ENCODE data around the gene PAK6.
A peak's percentile ranks its signal among the peaks of the same experiment; 100 is the strongest.

PAK6 gene

DNA sequence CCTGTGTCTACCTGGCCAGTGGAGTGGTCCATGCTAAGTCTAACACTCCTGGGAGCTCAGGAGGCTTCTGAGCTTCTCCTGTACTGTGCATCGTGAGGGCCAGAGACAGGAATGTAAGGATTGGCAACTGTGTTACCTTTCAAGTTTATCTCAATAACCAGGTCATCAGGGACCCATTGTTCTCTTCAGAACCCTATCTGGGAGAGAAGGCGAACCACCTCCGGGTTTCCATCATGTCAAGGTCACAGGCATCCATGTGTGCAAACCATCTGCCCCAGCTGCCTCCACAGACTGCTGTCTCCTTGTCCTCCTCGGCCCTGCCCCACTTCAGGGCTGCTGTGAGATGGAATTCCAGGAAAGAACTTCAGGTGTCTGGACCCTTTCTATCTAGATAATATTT, 38.1 kb downstream of the PAK6 start:
- Histone ChIP-seq H3K9me3 (ENCODE audit: control extremely low read depth in 1 of 5, control insufficient read depth in 4 of 5, insufficient read depth in 2 of 5, low read depth in 1 of 5, low read length in 4 of 5) (no peaks in the 10 kb centered on the region), H3K4me3 (ENCODE audit: control insufficient read depth in 1 of 7, extremely low read depth in 1 of 7, insufficient read depth in 4 of 7, low read depth in 2 of 7, low read length in 6 of 7) (no peak overlapping the region), H3K4me1 (ENCODE audit: control extremely low read depth in 1 of 4, control insufficient read depth in 4 of 4, insufficient read depth in 4 of 4, low read length in 3 of 4) (peaks cover 0 to 47% (median 30%) of the 10 kb centered on the region in 4 experiments), H3K27ac (ENCODE audit: insufficient read depth in 1 of 2, low read depth in 1 of 2, low read length in 2 of 2, poor library complexity in 1 of 2, severe bottlenecking in 2 of 2) (no peak overlapping the region), H3K27me3 (replicated peaks in 2 of 5; ENCODE audit: control insufficient read depth in 4 of 5, insufficient read depth in 5 of 5, low read length in 4 of 5) (peaks cover 0 to 17% (median 0%) of the 10 kb centered on the region in 5 experiments), H3K36me3 (ENCODE audit: control insufficient read depth in 4 of 4, insufficient read depth in 4 of 4, low read length in 3 of 4) (no peaks in the 10 kb centered on the region)
- ChIA-PET CTCF (interaction anchor here (1.0 to 14.9 kb wide), 12 partner anchors 9 to 229 kb away, joined by 3 to 337 read pairs (median 26); partner anchors contain the start of genes CCDC9B and PLCB2), POLR2A (no interaction called here)
- WGBS (ENCODE audit: insufficient coverage) = 91% methylated on average over 4 of the region's 4 CpGs
- DNase-seq = no peak

DNA sequence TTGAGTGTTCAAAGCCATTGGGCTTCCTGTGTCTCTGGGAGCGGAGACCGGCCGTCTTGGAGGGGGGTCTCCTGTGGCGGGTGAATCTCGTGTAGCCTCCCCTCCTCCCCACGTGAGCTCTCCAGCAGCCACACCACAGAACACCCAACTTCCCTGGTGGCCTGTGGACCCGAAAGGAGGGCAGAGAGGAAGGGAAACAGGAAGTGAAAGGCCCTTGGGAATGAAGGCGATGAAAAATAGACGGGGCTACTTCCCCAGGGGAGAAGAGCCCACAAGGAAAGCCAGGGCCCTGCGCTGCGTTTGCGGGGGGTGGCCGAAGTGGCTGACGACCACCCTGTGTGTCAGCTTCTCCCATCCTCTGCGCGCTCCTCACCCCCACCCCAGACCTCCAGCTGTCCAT, 38.6 kb downstream of the PAK6 start:
- CTCF ChIA-PET = interaction anchor here (1.0 to 14.9 kb wide), 12 partner anchors 8 to 230 kb away, joined by 3 to 337 read pairs (median 26); partner anchors contain the start of genes CCDC9B and PLCB2
- POLR2A ChIA-PET = no interaction called here
- Histone ChIP-seq H3K36me3 (ENCODE audit: control insufficient read depth in 4 of 4, insufficient read depth in 4 of 4, low read length in 3 of 4) (no peaks in the 10 kb centered on the region), H3K27me3 (replicated peaks in 2 of 5; ENCODE audit: control insufficient read depth in 4 of 5, insufficient read depth in 5 of 5, low read length in 4 of 5) (peaks cover 0 to 23% (median 0%) of the 10 kb centered on the region in 5 experiments), H3K4me1 (ENCODE audit: control extremely low read depth in 1 of 4, control insufficient read depth in 4 of 4, insufficient read depth in 4 of 4, low read length in 3 of 4) (peaks cover 0 to 52% (median 35%) of the 10 kb centered on the region in 4 experiments), H3K27ac (ENCODE audit: insufficient read depth in 1 of 2, low read depth in 1 of 2, low read length in 2 of 2, poor library complexity in 1 of 2, severe bottlenecking in 2 of 2) (no peak overlapping the region), H3K9me3 (ENCODE audit: control extremely low read depth in 1 of 5, control insufficient read depth in 4 of 5, insufficient read depth in 2 of 5, low read depth in 1 of 5, low read length in 4 of 5) (no peaks in the 10 kb centered on the region), H3K4me3 (ENCODE audit: control insufficient read depth in 1 of 7, extremely low read depth in 1 of 7, insufficient read depth in 4 of 7, low read depth in 2 of 7, low read length in 6 of 7) (peak overlapping the region in 3 of 7 experiments; percentile 28 to 43 (median 29))
- WGBS (ENCODE audit: insufficient coverage) = no CpG with 5 or more reads among the region's 16 CpGs
- no peak for DNase-seq

DNA sequence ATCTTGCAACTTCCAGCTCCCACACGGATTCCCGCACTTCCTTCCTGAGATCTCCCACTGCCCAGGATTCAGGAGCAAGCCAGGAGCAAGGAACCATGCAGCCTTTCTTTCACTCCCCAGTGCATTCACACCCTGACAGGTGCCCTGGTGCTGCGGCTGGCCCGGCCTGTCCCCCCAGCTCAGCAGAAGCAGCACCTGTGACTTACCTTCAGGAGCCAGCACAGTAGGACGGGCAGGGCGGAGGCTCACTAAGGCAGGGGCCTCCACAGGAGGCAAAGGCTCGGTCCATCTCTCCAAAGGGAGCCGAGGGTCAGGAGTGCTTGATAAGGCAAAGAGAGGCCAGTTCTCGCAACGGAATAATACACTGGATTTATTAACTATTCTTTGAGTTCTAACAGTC, 39.2 kb downstream of the PAK6 start:
- POLR2A ChIA-PET = no interaction called here

DNA sequence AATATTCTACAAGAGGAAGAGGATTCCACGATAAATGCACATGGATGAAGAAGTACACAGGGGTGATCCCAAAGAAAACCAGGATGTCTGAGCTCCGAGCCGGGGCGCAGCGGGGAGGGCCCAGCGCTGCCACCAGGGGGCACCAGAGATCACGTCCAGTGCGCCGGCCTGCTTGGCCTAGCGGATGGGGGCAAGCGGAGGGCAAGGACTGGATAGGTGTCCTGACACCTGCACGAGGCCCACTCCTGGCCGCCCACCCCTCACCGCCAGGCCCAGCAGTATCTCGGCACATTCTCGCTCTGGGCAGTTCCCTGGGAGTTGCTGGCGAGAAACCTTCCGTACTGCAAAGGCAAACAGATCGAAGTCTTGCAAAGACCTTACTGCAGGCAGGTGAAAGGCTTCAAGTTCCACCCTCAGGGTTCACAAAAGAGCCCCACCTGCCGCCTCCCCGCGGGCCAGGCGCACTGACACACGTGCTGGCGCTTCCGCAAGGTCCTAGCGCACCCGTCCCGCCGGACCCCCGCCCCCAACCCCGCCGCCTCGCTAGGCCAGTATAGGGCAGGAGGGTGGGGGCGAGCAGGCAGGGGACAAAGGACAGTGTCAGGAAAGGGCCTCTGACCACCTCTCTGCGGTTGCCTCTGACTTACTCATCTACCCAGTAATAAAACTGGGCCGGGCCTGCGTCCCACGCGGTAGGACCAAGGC, 40.7 kb downstream of the PAK6 start:
- Histone ChIP-seq H3K27ac (ENCODE audit: insufficient read depth in 1 of 2, low read depth in 1 of 2, low read length in 2 of 2, poor library complexity in 1 of 2, severe bottlenecking in 2 of 2) (no peak overlapping the region), H3K36me3 (ENCODE audit: control insufficient read depth in 4 of 4, insufficient read depth in 4 of 4, low read length in 3 of 4) (no peaks in the 10 kb centered on the region), H3K27me3 (replicated peaks in 2 of 5; ENCODE audit: control insufficient read depth in 4 of 5, insufficient read depth in 5 of 5, low read length in 4 of 5) (peaks cover 0 to 41% (median 0%) of the 10 kb centered on the region in 5 experiments), H3K9me3 (ENCODE audit: control extremely low read depth in 1 of 5, control insufficient read depth in 4 of 5, insufficient read depth in 2 of 5, low read depth in 1 of 5, low read length in 4 of 5) (no peaks in the 10 kb centered on the region), H3K4me1 (ENCODE audit: control extremely low read depth in 1 of 4, control insufficient read depth in 4 of 4, insufficient read depth in 4 of 4, low read length in 3 of 4) (peaks cover 0 to 61% (median 47%) of the 10 kb centered on the region in 4 experiments), H3K4me3 (ENCODE audit: control insufficient read depth in 1 of 7, extremely low read depth in 1 of 7, insufficient read depth in 4 of 7, low read depth in 2 of 7, low read length in 6 of 7) (no peak overlapping the region)
- ChIA-PET POLR2A (interaction anchor here (0.6 to 1.6 kb wide), 4 partner anchors 26 to 59 kb away, joined by 3 to 8 read pairs (median 4); partner anchors contain the start of gene PLCB2), CTCF (interaction anchor here (0.6 to 14.9 kb wide), 38 partner anchors 9 to 263 kb away, joined by 3 to 337 read pairs (median 4); partner anchors contain the start of genes BUB1B, CCDC9B, DISP2 and PAK6)
- peak in 2 of 3 donors; percentile 35 to 45 for DNase-seq
- 56% methylated on average over 36 of the region's 40 CpGs for WGBS (ENCODE audit: insufficient coverage)

More for the DNA sequence above, 39.2 kb downstream of the PAK6 start:
- WGBS (ENCODE audit: insufficient coverage) = 97% methylated on average over 9 of the region's 10 CpGs
- Histone ChIP-seq H3K4me3 (ENCODE audit: control insufficient read depth in 1 of 7, extremely low read depth in 1 of 7, insufficient read depth in 4 of 7, low read depth in 2 of 7, low read length in 6 of 7) (no peak overlapping the region), H3K27me3 (replicated peaks in 2 of 5; ENCODE audit: control insufficient read depth in 4 of 5, insufficient read depth in 5 of 5, low read length in 4 of 5) (peaks cover 0 to 28% (median 0%) of the 10 kb centered on the region in 5 experiments), H3K27ac (ENCODE audit: insufficient read depth in 1 of 2, low read depth in 1 of 2, low read length in 2 of 2, poor library complexity in 1 of 2, severe bottlenecking in 2 of 2) (no peak overlapping the region), H3K4me1 (ENCODE audit: control extremely low read depth in 1 of 4, control insufficient read depth in 4 of 4, insufficient read depth in 4 of 4, low read length in 3 of 4) (peaks cover 0 to 57% (median 40%) of the 10 kb centered on the region in 4 experiments), H3K9me3 (ENCODE audit: control extremely low read depth in 1 of 5, control insufficient read depth in 4 of 5, insufficient read depth in 2 of 5, low read depth in 1 of 5, low read length in 4 of 5) (no peaks in the 10 kb centered on the region), H3K36me3 (ENCODE audit: control insufficient read depth in 4 of 4, insufficient read depth in 4 of 4, low read length in 3 of 4) (no peaks in the 10 kb centered on the region)
- CTCF ChIA-PET = interaction anchor here (1.1 to 14.9 kb wide), 11 partner anchors 12 to 230 kb away, joined by 3 to 337 read pairs (median 26); partner anchors contain the start of genes CCDC9B, PAK6 and PLCB2
- no peak for DNase-seq

DNA sequence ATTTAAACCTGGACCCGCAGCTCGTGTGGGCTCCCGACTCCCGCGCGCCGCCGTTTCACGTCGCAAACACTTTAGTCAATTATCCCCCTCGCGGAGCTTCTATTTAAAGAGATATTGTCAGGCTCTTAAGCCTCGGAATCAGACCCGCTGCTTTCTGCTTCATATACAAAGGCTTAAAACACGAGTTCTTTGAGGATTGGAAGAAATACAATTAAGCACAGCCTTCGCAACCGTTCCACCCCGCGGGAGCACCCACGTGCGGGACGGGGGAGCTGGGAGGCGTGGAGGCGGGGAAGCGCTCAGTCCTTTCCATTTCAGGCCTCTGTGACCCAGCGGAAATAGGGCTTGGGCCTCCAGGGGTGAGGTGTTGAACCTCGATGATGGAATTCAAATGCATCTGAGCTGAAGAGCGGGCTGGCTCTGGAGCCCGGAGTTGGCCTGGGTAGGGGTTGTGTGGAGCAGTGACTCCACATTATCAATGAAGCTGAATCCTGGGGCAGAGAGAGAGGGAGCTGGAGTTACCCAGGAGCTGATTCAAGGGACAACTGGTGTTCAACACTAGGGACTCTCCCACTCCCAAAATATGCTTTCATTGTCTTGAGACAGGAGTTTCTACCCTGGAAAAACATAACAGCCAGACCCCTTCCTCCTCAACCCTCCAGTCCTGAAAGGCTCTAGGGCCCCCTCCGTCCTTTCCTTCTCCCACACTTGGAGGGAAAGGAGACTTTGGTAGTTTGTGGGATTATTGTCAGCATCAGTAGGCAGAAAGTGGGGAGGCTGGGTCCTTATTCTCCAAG, 41.6 kb downstream of the PAK6 start:
- Histone ChIP-seq H3K36me3 (ENCODE audit: control insufficient read depth in 4 of 4, insufficient read depth in 4 of 4, low read length in 3 of 4) (peaks cover 0 to 2% (median 0%) of the 10 kb centered on the region in 4 experiments), H3K4me3 (ENCODE audit: control insufficient read depth in 1 of 7, extremely low read depth in 1 of 7, insufficient read depth in 4 of 7, low read depth in 2 of 7, low read length in 6 of 7) (no peak overlapping the region), H3K4me1 (ENCODE audit: control extremely low read depth in 1 of 4, control insufficient read depth in 4 of 4, insufficient read depth in 4 of 4, low read length in 3 of 4) (peaks cover 0 to 61% (median 45%) of the 10 kb centered on the region in 4 experiments), H3K9me3 (ENCODE audit: control extremely low read depth in 1 of 5, control insufficient read depth in 4 of 5, insufficient read depth in 2 of 5, low read depth in 1 of 5, low read length in 4 of 5) (no peaks in the 10 kb centered on the region), H3K27ac (ENCODE audit: insufficient read depth in 1 of 2, low read depth in 1 of 2, low read length in 2 of 2, poor library complexity in 1 of 2, severe bottlenecking in 2 of 2) (no peak overlapping the region), H3K27me3 (replicated peaks in 2 of 5; ENCODE audit: control insufficient read depth in 4 of 5, insufficient read depth in 5 of 5, low read length in 4 of 5) (peaks cover 0 to 41% (median 0%) of the 10 kb centered on the region in 5 experiments)
- ChIA-PET POLR2A (interaction anchor here (0.6 to 1.4 kb wide), 2 partner anchors 27 to 28 kb away, joined by 3 to 8 read pairs; partner anchors contain the start of gene PLCB2), CTCF (interaction anchor here (0.6 to 14.9 kb wide), 18 partner anchors 9 to 263 kb away, joined by 3 to 337 read pairs (median 4); partner anchors contain the start of genes BUB1B, CCDC9B and PLCB2)
- 97% methylated on average over 23 of the region's 30 CpGs for WGBS (ENCODE audit: insufficient coverage)
- DNase-seq = no peak

DNA sequence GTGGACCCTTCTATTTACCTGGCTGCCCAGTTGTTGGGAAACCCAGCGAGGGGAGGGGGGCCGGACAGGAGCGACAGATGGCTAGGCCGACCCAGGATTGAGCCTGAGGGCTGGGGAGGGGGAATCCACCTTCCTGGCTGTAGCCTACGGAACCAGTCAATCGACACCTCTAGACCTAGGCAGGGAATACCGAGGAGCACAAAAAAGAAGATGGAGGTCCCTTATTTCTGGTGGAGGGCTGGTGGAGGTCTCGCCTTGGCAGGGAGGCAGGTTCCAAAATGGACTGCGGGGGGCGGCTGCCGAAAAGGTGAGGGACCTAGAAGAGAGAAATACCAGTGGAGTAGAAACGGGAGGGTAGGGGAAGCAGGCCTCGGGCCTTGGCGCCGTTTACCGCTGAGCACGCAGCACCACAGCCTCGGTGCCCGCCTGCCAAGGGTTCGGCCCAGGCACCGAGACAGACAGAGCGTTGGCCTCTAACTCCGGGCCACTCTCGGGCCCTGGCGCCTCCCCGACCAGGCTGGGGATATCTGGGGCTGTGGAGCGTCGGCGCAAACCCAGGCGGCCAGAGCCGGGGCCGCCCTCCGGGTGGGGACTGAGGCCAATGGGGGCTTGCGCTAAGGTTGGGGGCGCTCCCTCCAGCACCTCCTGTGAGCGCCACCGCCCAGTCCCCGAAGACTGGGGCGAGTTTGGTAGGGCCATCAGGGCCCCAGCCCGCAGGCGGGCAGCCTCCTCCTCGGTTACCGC, 42.4 kb downstream of the PAK6 start:
- CTCF ChIA-PET = interaction anchor here (0.9 to 25.2 kb wide), 13 partner anchors 8 to 121 kb away, joined by 3 to 407 read pairs (median 10); partner anchors contain the start of genes BUB1B, CCDC9B, INAFM2 and PLCB2
- Histone ChIP-seq H3K4me3 (ENCODE audit: control insufficient read depth in 1 of 7, extremely low read depth in 1 of 7, insufficient read depth in 4 of 7, low read depth in 2 of 7, low read length in 6 of 7) (peak overlapping the region in 2 of 7 experiments; percentile 70 to 78), H3K27me3 (replicated peaks in 2 of 5; ENCODE audit: control insufficient read depth in 4 of 5, insufficient read depth in 5 of 5, low read length in 4 of 5) (peaks cover 0 to 41% (median 0%) of the 10 kb centered on the region in 5 experiments), H3K27ac (ENCODE audit: insufficient read depth in 1 of 2, low read depth in 1 of 2, low read length in 2 of 2, poor library complexity in 1 of 2, severe bottlenecking in 2 of 2) (no peak overlapping the region), H3K4me1 (ENCODE audit: control extremely low read depth in 1 of 4, control insufficient read depth in 4 of 4, insufficient read depth in 4 of 4, low read length in 3 of 4) (peaks cover 0 to 61% (median 42%) of the 10 kb centered on the region in 4 experiments), H3K36me3 (ENCODE audit: control insufficient read depth in 4 of 4, insufficient read depth in 4 of 4, low read length in 3 of 4) (peaks cover 0 to 7% (median 3%) of the 10 kb centered on the region in 4 experiments), H3K9me3 (ENCODE audit: control extremely low read depth in 1 of 5, control insufficient read depth in 4 of 5, insufficient read depth in 2 of 5, low read depth in 1 of 5, low read length in 4 of 5) (no peaks in the 10 kb centered on the region)
- no peak for DNase-seq
- POLR2A ChIA-PET = interaction anchor here (1.9 kb wide), 1 partner anchor 28 kb away, joined by 11 read pairs; no protein-coding TSS in a partner anchor
- 90% methylated on average over 41 of the region's 43 CpGs for WGBS (ENCODE audit: insufficient coverage)
